GM12878 (cell line): ENCODE measurements around the gene PDF. TPM values are rescaled to one million over a fixed set of nuclear protein-coding genes. Genes with fewer than 3 reads are reported as not detected.

Source experiments
- ATAC-seq: fragments of 200-7000 bp; cut with Tn5 transposase; 3 replicates; pipeline ENCODE4 v1.9.1; 2020; ENCODE audit warnings: mild to moderate bottlenecking, moderate library complexity
- BruUV-seq: library from RNA; stranded (reverse); fragments of 400-500 nt; replicated peaks from 2 replicates; lab custom pipeline; 2021; lab: Mats Ljungman, UMichigan
- CTCF ChIA-PET: fragments of 300-600 bp; sonication (Branson Sonifier 250); formaldehyde crosslinking; extraction: SDS; loops from one replicate; lab custom pipeline; 2021; ENCODE audit warnings: inconsistent platforms; lab: Yijun Ruan, JAX
- POLR2A ChIA-PET: fragments of 350-600 bp; formaldehyde crosslinking; extraction: SDS; loops from one replicate; lab custom pipeline; 2021; ENCODE audit warnings: inconsistent platforms; lab: Charles Lee
- RAD21 ChIA-PET: fragments of 300-600 bp; sonication (Branson Sonifier 250); formaldehyde crosslinking; loops from one replicate; lab custom pipeline; 2023; ENCODE audit warnings: antibody characterized with exemption; ENCODE audit not compliant: unreplicated experiment; lab: Charles Lee
- SMC1A ChIA-PET: fragments of 300-600 bp; sonication (Branson Sonifier 250); formaldehyde crosslinking; loops from one replicate; lab custom pipeline; 2023; ENCODE audit not compliant: unreplicated experiment, uncharacterized antibody; lab: Charles Lee
- DNase-seq: peaks from one replicate; pipeline ENCODE4 v3.0.0-alpha.2; 2011; ENCODE audit warnings: low read depth, low spot score
- FAIRE-seq: peaks from 3 replicates; lab custom pipeline; 2011; peaks lifted over from hg19 to GRCh38; lab: Jason Lieb, UNC
- H2AFZ ChIP-seq: 2 replicates; pipeline ENCODE4 v1.6.0; 2011; ENCODE audit warnings: low read depth, low read length, control low read depth; ENCODE audit not compliant: control insufficient read depth
- H3K27ac ChIP-seq: 2 replicates; pipeline ENCODE4 v1.5.1; 2011; ENCODE audit warnings: control low read depth; ENCODE audit not compliant: control insufficient read depth, insufficient read depth
- H3K27me3 ChIP-seq, 2 experiments: replicated peaks in 1 of 2; 2 replicates each; pipeline versions ENCODE4 v1.6.0 to v1.6.1; 2011; ENCODE audit warnings: low read length in 1 of 2; ENCODE audit not compliant: control insufficient read depth in 2 of 2, insufficient read depth in 2 of 2
- H3K36me3 ChIP-seq, 2 experiments: 2 replicates each; pipeline ENCODE4 v1.5.1; 2011; ENCODE audit warnings: low read length in 1 of 2; ENCODE audit not compliant: control insufficient read depth in 2 of 2, insufficient read depth in 2 of 2
- H3K4me1 ChIP-seq: 2 replicates; pipeline ENCODE4 v1.6.1; 2011; ENCODE audit warnings: mild to moderate bottlenecking, low read length, moderate library complexity, mixed read lengths; ENCODE audit not compliant: control insufficient read depth, insufficient read depth
- H3K4me2 ChIP-seq: 2 replicates; pipeline ENCODE4 v1.6.0; 2011; ENCODE audit warnings: control low read depth; ENCODE audit not compliant: control insufficient read depth, insufficient read depth
- H3K4me3 ChIP-seq: fragments of 200-600 bp; sonication (generic); 2 replicates; pipeline ENCODE4 v1.5.1; 2016
- H3K79me2 ChIP-seq: 2 replicates; pipeline ENCODE4 v1.6.0; 2011; ENCODE audit warnings: low read length; ENCODE audit not compliant: control insufficient read depth, insufficient read depth
- H3K9ac ChIP-seq: 2 replicates; pipeline ENCODE4 v1.8.0; 2011; ENCODE audit warnings: low read length, control low read depth, mixed read lengths; ENCODE audit not compliant: control insufficient read depth, insufficient read depth
- H3K9me3 ChIP-seq: replicated peaks from 3 replicates; pipeline ENCODE4 v1.5.1; 2011; ENCODE audit warnings: mild to moderate bottlenecking, low read length; ENCODE audit not compliant: control insufficient read depth, insufficient read depth
- H4K20me1 ChIP-seq: 2 replicates; pipeline ENCODE4 v1.6.0; 2011; ENCODE audit not compliant: control insufficient read depth, insufficient read depth
- CREB1 ChIP-seq: IDR thresholded peaks from 2 replicates; pipeline ENCODE4 v1.6.1; 2012; ENCODE audit warnings: low read depth, mild to moderate bottlenecking, inconsistent platforms
- EGR1 ChIP-seq, 2 experiments: IDR thresholded peaks; 1 replicate in 1 of 2; 2 replicates in 1 of 2; pipeline ENCODE4 v1.6.1; 2011 to 2012; ENCODE audit warnings: low read depth in 2 of 2, low read length in 2 of 2, borderline replicate concordance in 1 of 2, mild to moderate bottlenecking in 1 of 2, moderate library complexity in 1 of 2
- POLR2A ChIP-seq: IDR thresholded peaks from 2 replicates; pipeline ENCODE4 v1.6.1; 2011; ENCODE audit warnings: low read depth, mild to moderate bottlenecking, low read length
- POLR2AphosphoS5 ChIP-seq: IDR thresholded peaks from 2 replicates; pipeline ENCODE4 v1.6.1; 2011; ENCODE audit warnings: mild to moderate bottlenecking, low read length, inconsistent platforms
- RAD21 ChIP-seq: IDR thresholded peaks from 2 replicates; pipeline ENCODE4 v1.6.1; 2011; ENCODE audit warnings: mild to moderate bottlenecking, low read depth, low read length, moderate library complexity; ENCODE audit not compliant: insufficient read depth
- STAT1 ChIP-seq: fragments of 450-650 bp; conservative IDR thresholded peaks from 2 replicates; pipeline ENCODE4 v1.6.1; 2014; ENCODE audit warnings: antibody characterized with exemption, mild to moderate bottlenecking
- SUZ12 ChIP-seq: fragments of 200-600 bp; sonication (generic); IDR thresholded peaks from one replicate; pipeline ENCODE4 v1.6.1; 2018; ENCODE audit warnings: antibody characterized with exemption, mild to moderate bottlenecking; ENCODE audit not compliant: unreplicated experiment
- WGBS: methylation state at CpG from one replicate; pipeline ENCODE4 v1.1.6; 2016; ENCODE audit warnings: low lambda C conversion rate; ENCODE audit not compliant: insufficient replicate concordance, insufficient coverage; ENCODE audit errors: missing lambda C conversion rate; 5-methylcytosine and 5-hydroxymethylcytosine counted together
- in situ Hi-C: fragments of 300-500 bp; cut with MboI; formaldehyde crosslinking; loops from 9 replicates; pipeline ENCODE4 v1.14.3; 2018; ENCODE audit warnings: mixed read lengths
- intact Hi-C: fragments of 100-400 bp; cut with micrococcal nuclease; formaldehyde crosslinking; loops from one replicate; pipeline ENCODE4 v1.14.2; 2022; ENCODE audit not compliant: unreplicated experiment
- polyA plus RNA-seq, 11 experiments: library from polyadenylated mRNA; depleted of rRNA in 4 of 11; unstranded in 6 of 11; stranded (reverse) in 5 of 11; fragments of >200 nt; fragmentation: Nextera tagmentation in 4 of 11; fragmentation: Illumina TruSeq in 1 of 11; extraction: Ambion mirVana in 4 of 11; extraction: Trizol in 1 of 11; gene quantifications; 1 replicate in 1 of 11; 2 replicates in 10 of 11; pipeline versions ENCODE4 v1.2.1 to v1.2.3, GENCODE V29; 2011 to 2016; ENCODE audit warnings: inconsistent platforms in 2 of 11, missing spikeins in 2 of 11, low read depth in 1 of 11
- total RNA-seq, 4 experiments: library from RNA; depleted of rRNA in 3 of 4; stranded (reverse); fragments of >200 nt in 3 of 4; fragmentation: Illumina TruSeq in 1 of 4; extraction: Trizol in 1 of 4; gene quantifications; 2 replicates each; pipeline versions ENCODE4 v1.2.1 to v1.2.3, GENCODE V29; 2013 to 2021
- TF ChIP-seq, protein P1 (sequence below): fragments of 150-350 bp; IDR thresholded peaks from 2 replicates; pipeline ENCODE4 v1.6.1; 2016; ENCODE audit warnings: low read depth, low read length
- TF ChIP-seq, protein P2 (sequence below), 3 experiments: IDR thresholded peaks in 2 of 3; conservative IDR thresholded peaks in 1 of 3; 2 replicates each; pipeline ENCODE4 v1.5.1; 2011; ENCODE audit warnings: low read depth in 3 of 3, low read length in 3 of 3, mild to moderate bottlenecking in 3 of 3, control low read depth in 2 of 3, moderate library complexity in 2 of 3, inconsistent platforms in 1 of 3, mixed read lengths in 1 of 3; ENCODE audit not compliant: control insufficient read depth in 2 of 3, insufficient read depth in 1 of 3; ENCODE audit errors: extremely low read depth in 1 of 3
- TF ChIP-seq, protein P3 (sequence below): fragments of 450-650 bp; IDR thresholded peaks from 2 replicates; pipeline ENCODE4 v1.6.1; 2017; ENCODE audit warnings: mild to moderate bottlenecking, moderate library complexity
- TF ChIP-seq, protein P4 (sequence below): fragments of 450-650 bp; formaldehyde crosslinking; IDR thresholded peaks from 2 replicates; pipeline ENCODE4 v1.4.0; 2022; ENCODE audit warnings: mild to moderate bottlenecking, moderate library complexity

The PDF gene
- total and polyA plus RNA-seq, 10 of the 15 experiments (the other 5 are each of a cell fraction or from before 2014, with no cell fraction given) = 0.13 to 44.1 (median 16.7) TPM

DNA sequence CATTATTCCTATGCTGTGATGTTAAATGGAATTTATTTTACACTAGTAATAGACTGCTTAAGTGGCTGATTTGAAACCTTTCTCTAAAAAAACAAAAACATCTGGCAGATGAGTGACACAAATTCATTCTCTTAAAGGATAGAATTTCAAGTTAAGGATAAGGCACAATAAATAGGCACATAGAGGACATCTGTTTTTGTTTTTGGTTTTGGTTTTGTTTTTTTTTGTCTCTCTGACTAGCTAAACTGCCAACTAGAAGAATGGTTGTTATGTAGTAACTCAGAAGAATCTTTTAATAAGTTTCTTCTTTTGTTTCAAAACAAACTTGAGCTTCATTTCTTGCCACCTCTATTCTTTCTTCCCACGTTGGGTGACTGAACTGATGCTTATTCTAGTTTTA is 24.4 kb downstream of the PDF start:
- 7% methylated on average over 1 of the region's 1 CpG for WGBS
- Histone ChIP-seq H3K27ac (no peak overlapping the region), H3K9me3 (no peaks in the 10 kb centered on the region), H3K27me3 (no peaks in the 10 kb centered on the region), H4K20me1 (no peaks in the 10 kb centered on the region), H3K79me2 (no peaks in the 10 kb centered on the region), H3K4me1 (no peaks in the 10 kb centered on the region), H3K36me3 (no peaks in the 10 kb centered on the region; a peak in 3 of 4 replicates), H3K9ac (no peak overlapping the region), H2AFZ (no peak overlapping the region), H3K4me2 (no peak overlapping the region), H3K4me3 (no peak overlapping the region)
- CTCF ChIA-PET = no interaction called here
- no peak for ATAC-seq
- no peak for DNase-seq
- POLR2A ChIA-PET = interaction anchor here (0.8 kb wide), 1 partner anchor 117 kb away, joined by 5 read pairs; no protein-coding TSS in a partner anchor
- SMC1A ChIA-PET = interaction anchor here (0.6 to 0.7 kb wide), 2 partner anchors 21 to 412 kb away, joined by 3 read pairs; no protein-coding TSS in a partner anchor
- in situ Hi-C loops (no loop called here), intact Hi-C loops (no loop called here)
- RAD21 ChIA-PET = no interaction called here
- FAIRE-seq = no peak
- no TSS peak for BruUV-seq
- TF ChIP-seq, protein P1, sequence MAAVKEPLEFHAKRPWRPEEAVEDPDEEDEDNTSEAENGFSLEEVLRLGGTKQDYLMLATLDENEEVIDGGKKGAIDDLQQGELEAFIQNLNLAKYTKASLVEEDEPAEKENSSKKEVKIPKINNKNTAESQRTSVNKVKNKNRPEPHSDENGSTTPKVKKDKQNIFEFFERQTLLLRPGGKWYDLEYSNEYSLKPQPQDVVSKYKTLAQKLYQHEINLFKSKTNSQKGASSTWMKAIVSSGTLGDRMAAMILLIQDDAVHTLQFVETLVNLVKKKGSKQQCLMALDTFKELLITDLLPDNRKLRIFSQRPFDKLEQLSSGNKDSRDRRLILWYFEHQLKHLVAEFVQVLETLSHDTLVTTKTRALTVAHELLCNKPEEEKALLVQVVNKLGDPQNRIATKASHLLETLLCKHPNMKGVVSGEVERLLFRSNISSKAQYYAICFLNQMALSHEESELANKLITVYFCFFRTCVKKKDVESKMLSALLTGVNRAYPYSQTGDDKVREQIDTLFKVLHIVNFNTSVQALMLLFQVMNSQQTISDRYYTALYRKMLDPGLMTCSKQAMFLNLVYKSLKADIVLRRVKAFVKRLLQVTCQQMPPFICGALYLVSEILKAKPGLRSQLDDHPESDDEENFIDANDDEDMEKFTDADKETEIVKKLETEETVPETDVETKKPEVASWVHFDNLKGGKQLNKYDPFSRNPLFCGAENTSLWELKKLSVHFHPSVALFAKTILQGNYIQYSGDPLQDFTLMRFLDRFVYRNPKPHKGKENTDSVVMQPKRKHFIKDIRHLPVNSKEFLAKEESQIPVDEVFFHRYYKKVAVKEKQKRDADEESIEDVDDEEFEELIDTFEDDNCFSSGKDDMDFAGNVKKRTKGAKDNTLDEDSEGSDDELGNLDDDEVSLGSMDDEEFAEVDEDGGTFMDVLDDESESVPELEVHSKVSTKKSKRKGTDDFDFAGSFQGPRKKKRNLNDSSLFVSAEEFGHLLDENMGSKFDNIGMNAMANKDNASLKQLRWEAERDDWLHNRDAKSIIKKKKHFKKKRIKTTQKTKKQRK = no peak
- TF ChIP-seq EGR1 (IDR thresholded peaks at IDR 0.05; ENCODE audit: borderline replicate concordance in 1 of 2, low read depth in 2 of 2, low read length in 2 of 2) (no peak), RAD21 (no peak), POLR2AphosphoS5 (no peak), CREB1 (no peak), SUZ12 (no peak), POLR2A (no peak), STAT1 (no peak)
- TF ChIP-seq, protein P2, sequence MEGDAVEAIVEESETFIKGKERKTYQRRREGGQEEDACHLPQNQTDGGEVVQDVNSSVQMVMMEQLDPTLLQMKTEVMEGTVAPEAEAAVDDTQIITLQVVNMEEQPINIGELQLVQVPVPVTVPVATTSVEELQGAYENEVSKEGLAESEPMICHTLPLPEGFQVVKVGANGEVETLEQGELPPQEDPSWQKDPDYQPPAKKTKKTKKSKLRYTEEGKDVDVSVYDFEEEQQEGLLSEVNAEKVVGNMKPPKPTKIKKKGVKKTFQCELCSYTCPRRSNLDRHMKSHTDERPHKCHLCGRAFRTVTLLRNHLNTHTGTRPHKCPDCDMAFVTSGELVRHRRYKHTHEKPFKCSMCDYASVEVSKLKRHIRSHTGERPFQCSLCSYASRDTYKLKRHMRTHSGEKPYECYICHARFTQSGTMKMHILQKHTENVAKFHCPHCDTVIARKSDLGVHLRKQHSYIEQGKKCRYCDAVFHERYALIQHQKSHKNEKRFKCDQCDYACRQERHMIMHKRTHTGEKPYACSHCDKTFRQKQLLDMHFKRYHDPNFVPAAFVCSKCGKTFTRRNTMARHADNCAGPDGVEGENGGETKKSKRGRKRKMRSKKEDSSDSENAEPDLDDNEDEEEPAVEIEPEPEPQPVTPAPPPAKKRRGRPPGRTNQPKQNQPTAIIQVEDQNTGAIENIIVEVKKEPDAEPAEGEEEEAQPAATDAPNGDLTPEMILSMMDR (IDR thresholded peaks at IDR 0.05 in 2 of 3, conservative IDR thresholded peaks at IDR 0.05 in 1 of 3; ENCODE audit: control insufficient read depth in 2 of 3, extremely low read depth in 1 of 3, insufficient read depth in 1 of 3, low read depth in 3 of 3, low read length in 3 of 3) = no peak
- TF ChIP-seq, protein P3, sequence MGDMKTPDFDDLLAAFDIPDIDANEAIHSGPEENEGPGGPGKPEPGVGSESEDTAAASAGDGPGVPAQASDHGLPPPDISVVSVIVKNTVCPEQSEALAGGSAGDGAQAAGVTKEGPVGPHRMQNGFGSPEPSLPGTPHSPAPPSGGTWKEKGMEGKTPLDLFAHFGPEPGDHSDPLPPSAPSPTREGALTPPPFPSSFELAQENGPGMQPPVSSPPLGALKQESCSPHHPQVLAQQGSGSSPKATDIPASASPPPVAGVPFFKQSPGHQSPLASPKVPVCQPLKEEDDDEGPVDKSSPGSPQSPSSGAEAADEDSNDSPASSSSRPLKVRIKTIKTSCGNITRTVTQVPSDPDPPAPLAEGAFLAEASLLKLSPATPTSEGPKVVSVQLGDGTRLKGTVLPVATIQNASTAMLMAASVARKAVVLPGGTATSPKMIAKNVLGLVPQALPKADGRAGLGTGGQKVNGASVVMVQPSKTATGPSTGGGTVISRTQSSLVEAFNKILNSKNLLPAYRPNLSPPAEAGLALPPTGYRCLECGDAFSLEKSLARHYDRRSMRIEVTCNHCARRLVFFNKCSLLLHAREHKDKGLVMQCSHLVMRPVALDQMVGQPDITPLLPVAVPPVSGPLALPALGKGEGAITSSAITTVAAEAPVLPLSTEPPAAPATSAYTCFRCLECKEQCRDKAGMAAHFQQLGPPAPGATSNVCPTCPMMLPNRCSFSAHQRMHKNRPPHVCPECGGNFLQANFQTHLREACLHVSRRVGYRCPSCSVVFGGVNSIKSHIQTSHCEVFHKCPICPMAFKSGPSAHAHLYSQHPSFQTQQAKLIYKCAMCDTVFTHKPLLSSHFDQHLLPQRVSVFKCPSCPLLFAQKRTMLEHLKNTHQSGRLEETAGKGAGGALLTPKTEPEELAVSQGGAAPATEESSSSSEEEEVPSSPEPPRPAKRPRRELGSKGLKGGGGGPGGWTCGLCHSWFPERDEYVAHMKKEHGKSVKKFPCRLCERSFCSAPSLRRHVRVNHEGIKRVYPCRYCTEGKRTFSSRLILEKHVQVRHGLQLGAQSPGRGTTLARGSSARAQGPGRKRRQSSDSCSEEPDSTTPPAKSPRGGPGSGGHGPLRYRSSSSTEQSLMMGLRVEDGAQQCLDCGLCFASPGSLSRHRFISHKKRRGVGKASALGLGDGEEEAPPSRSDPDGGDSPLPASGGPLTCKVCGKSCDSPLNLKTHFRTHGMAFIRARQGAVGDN = no peak
- TF ChIP-seq, protein P4, sequence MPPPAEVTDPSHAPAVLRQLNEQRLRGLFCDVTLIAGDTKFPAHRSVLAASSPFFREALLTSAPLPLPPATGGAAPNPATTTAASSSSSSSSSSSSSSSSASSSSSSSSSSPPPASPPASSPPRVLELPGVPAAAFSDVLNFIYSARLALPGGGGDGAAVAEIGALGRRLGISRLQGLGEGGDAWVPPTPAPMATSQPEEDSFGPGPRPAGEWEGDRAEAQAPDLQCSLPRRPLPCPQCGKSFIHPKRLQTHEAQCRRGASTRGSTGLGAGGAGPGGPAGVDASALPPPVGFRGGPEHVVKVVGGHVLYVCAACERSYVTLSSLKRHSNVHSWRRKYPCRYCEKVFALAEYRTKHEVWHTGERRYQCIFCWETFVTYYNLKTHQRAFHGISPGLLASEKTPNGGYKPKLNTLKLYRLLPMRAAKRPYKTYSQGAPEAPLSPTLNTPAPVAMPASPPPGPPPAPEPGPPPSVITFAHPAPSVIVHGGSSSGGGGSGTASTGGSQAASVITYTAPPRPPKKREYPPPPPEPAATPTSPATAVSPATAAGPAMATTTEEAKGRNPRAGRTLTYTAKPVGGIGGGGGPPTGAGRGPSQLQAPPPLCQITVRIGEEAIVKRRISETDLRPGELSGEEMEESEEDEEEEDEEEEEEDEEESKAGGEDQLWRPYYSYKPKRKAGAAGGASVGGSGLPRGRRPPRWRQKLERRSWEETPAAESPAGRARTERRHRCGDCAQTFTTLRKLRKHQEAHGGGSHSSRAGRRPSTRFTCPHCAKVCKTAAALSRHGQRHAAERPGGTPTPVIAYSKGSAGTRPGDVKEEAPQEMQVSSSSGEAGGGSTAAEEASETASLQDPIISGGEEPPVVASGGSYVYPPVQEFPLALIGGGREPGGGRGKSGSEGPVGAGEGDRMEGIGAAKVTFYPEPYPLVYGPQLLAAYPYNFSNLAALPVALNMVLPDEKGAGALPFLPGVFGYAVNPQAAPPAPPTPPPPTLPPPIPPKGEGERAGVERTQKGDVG (CRISPR knock-in tag) = no peak
